H1 (cell line): ENCODE data around the gene IFT122.

Experiments used
- EZH2 ChIP-seq: fragments of 200-600 bp; sonication (generic); IDR thresholded peaks from 2 replicates; pipeline ENCODE4 v1.7.1; 2012; ENCODE audit warnings: low read depth, mild to moderate bottlenecking, moderate library complexity, low read length, inconsistent platforms; ENCODE audit not compliant: severe bottlenecking
- RBBP5 ChIP-seq: IDR thresholded peaks from 2 replicates; pipeline ENCODE4 v1.7.1; 2012; ENCODE audit warnings: low read depth, mild to moderate bottlenecking, inconsistent platforms, low read length, moderate library complexity, borderline replicate concordance
- TEAD4 ChIP-seq: IDR thresholded peaks from 2 replicates; pipeline ENCODE4 v1.6.1; 2012; ENCODE audit warnings: low read depth, low read length, inconsistent platforms, mixed read lengths
- TF ChIP-seq, protein P1 (sequence below), 3 experiments: IDR thresholded peaks; 1 replicate in 2 of 3; 2 replicates in 1 of 3; pipeline versions ENCODE4 v1.5.1 to v1.6.1; 2011; ENCODE audit warnings: low read length in 3 of 3, mild to moderate bottlenecking in 3 of 3, inconsistent platforms in 2 of 3, low read depth in 1 of 3, moderate library complexity in 1 of 3; ENCODE audit not compliant: insufficient read depth in 1 of 3; ENCODE audit errors: control extremely low read depth in 1 of 3

DNA sequence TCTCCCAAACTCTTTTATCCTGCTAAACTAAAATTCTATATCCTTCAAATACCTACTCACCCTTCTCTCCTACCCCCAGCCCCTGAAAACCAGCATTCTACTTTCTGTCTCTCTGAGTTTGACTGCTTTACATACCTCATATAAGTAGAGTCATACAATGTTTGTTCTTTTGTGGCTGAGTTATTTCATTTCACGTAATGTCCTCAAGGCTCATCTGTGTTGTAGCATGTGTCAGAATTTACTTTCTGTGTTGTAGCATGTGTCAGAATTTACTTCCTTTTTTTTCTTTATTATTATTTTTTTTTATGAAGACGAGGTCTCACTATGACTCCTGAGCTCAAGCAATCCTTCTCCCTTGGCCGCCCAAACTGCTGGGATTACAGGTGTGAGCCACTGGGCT lies 20.1 kb downstream of the IFT122 start:
- TF ChIP-seq, protein P1, sequence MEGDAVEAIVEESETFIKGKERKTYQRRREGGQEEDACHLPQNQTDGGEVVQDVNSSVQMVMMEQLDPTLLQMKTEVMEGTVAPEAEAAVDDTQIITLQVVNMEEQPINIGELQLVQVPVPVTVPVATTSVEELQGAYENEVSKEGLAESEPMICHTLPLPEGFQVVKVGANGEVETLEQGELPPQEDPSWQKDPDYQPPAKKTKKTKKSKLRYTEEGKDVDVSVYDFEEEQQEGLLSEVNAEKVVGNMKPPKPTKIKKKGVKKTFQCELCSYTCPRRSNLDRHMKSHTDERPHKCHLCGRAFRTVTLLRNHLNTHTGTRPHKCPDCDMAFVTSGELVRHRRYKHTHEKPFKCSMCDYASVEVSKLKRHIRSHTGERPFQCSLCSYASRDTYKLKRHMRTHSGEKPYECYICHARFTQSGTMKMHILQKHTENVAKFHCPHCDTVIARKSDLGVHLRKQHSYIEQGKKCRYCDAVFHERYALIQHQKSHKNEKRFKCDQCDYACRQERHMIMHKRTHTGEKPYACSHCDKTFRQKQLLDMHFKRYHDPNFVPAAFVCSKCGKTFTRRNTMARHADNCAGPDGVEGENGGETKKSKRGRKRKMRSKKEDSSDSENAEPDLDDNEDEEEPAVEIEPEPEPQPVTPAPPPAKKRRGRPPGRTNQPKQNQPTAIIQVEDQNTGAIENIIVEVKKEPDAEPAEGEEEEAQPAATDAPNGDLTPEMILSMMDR (IDR thresholded peaks at IDR 0.05; ENCODE audit: control extremely low read depth in 1 of 3, insufficient read depth in 1 of 3, low read depth in 1 of 3, low read length in 3 of 3): no peak
- TF ChIP-seq TEAD4 (no peak), RBBP5 (no peak), EZH2 (no peak)
